Naive thymus-derived CD4-positive, alpha-beta T cell (primary cell): ENCODE results near the gene CXCR6. TPM values are rescaled to one million over a fixed set of nuclear protein-coding genes. Genes with fewer than 3 reads are reported as not detected.

ENCODE experiments used
- ATAC-seq: fragments of 150-1000 bp; cut with Tn5 transposase; 2 replicates; pipeline ENCODE4 v1.10.0; 2021; ENCODE audit warnings: mild to moderate bottlenecking, moderate library complexity
- CTCF ChIA-PET: fragments of 350-600 bp; sonication (Branson Sonifier 250); formaldehyde crosslinking; loops from one replicate; lab custom pipeline; 2021; ENCODE audit warnings: antibody characterized with exemption; lab: Charles Lee
- POLR2A ChIA-PET: fragments of 350-600 bp; sonication (Branson Sonifier 250); formaldehyde crosslinking; loops from one replicate; lab custom pipeline; 2021; ENCODE audit warnings: antibody characterized with exemption, inconsistent platforms; lab: Charles Lee
- DNase-seq, 9 donors: peaks; one replicate each; pipeline versions ENCODE4 v3.0.0 to v3.0.0-alpha.2; 2020 to 2022; ENCODE audit warnings: mixed read lengths in 1 of 9
- H3K27ac ChIP-seq: one replicate; pipeline ENCODE4 v1.7.0; 2013; ENCODE audit warnings: mild to moderate bottlenecking, low read depth, low read length, moderate library complexity
- H3K27me3 ChIP-seq, 2 donors: one replicate each; pipeline ENCODE4 v1.7.0; 2013; ENCODE audit warnings: low read length in 2 of 2, mild to moderate bottlenecking in 2 of 2, moderate library complexity in 2 of 2; ENCODE audit not compliant: control insufficient read depth in 2 of 2, insufficient read depth in 2 of 2
- H3K36me3 ChIP-seq, 3 experiments: 1 replicate in 2 of 3; 2 replicates in 1 of 3; pipeline ENCODE4 v1.7.0; 2013; ENCODE audit warnings: low read length in 3 of 3, mild to moderate bottlenecking in 3 of 3, moderate library complexity in 1 of 3; ENCODE audit not compliant: insufficient read depth in 3 of 3, control insufficient read depth in 2 of 3
- H3K4me1 ChIP-seq, 2 donors: one replicate each; pipeline ENCODE4 v1.7.0; 2013; ENCODE audit warnings: low read length in 2 of 2, mild to moderate bottlenecking in 2 of 2, moderate library complexity in 1 of 2; ENCODE audit not compliant: control insufficient read depth in 2 of 2, insufficient read depth in 2 of 2
- H3K4me3 ChIP-seq: 2 replicates; pipeline ENCODE4 v1.7.0; 2013; ENCODE audit warnings: mild to moderate bottlenecking, low read length
- H3K9me3 ChIP-seq, 3 experiments: 1 replicate in 2 of 3; 2 replicates in 1 of 3; pipeline ENCODE4 v1.7.0; 2013; ENCODE audit warnings: low read length in 3 of 3; ENCODE audit not compliant: control insufficient read depth in 2 of 3
- H3K27ac Mint-ChIP-seq, 9 donors: one replicate each; pipeline ENCODE4 v1.8.0; 2020 to 2022; ENCODE audit warnings: mixed read lengths in 9 of 9, mild to moderate bottlenecking in 8 of 9, moderate library complexity in 5 of 9, inconsistent platforms in 2 of 9
- H3K27me3 Mint-ChIP-seq, 5 donors: one replicate each; pipeline ENCODE4 v1.8.0; 2021 to 2022; ENCODE audit warnings: mixed read lengths in 5 of 5, mild to moderate bottlenecking in 1 of 5
- H3K36me3 Mint-ChIP-seq, 5 donors: one replicate each; pipeline ENCODE4 v1.8.0; 2020 to 2022; ENCODE audit warnings: mixed read lengths in 5 of 5, mild to moderate bottlenecking in 3 of 5, inconsistent platforms in 1 of 5
- H3K4me1 Mint-ChIP-seq, 7 donors: one replicate each; pipeline ENCODE4 v1.8.0; 2020 to 2022; ENCODE audit warnings: mixed read lengths in 7 of 7, mild to moderate bottlenecking in 3 of 7, inconsistent platforms in 1 of 7
- H3K4me3 Mint-ChIP-seq, 10 donors: one replicate each; pipeline ENCODE4 v1.8.0; 2020 to 2022; ENCODE audit warnings: mild to moderate bottlenecking in 10 of 10, mixed read lengths in 10 of 10, moderate library complexity in 6 of 10, inconsistent platforms in 2 of 10
- H3K9me3 Mint-ChIP-seq, 11 donors: one replicate each; pipeline ENCODE4 v1.8.0; 2020 to 2022; ENCODE audit warnings: mixed read lengths in 11 of 11, mild to moderate bottlenecking in 4 of 11, inconsistent platforms in 1 of 11, moderate library complexity in 1 of 11
- intact Hi-C, 2 donors: fragments of 100-400 bp; cut with micrococcal nuclease; formaldehyde crosslinking; loops; one replicate each; pipeline ENCODE4 v1.15.1; 2023
- polyA plus RNA-seq, 2 donors: library from polyadenylated mRNA; unstranded; fragments of 300-500 nt; fragmentation: Illumina TruSeq; gene quantifications; one replicate each; pipeline ENCODE4 v1.2.3, GENCODE V29; 2021
- total RNA-seq, 6 experiments: library from RNA in 5 of 6; stranded (reverse) in 5 of 6; gene quantifications; 1 replicate in 5 of 6; 2 replicates in 1 of 6; pipeline ENCODE4 v1.2.3 and lab custom pipeline; 2021 to 2026

CXCR6 gene
- total and polyA plus RNA-seq, 7 experiments from 2014 or later, result 0.12 to 33.7 (median 0.23) TPM; not detected in 1

GRCh38 chr3:45917146-45917898, 25.9 kb upstream of the CXCR6 start:
- ATAC-seq (no peak), DNase-seq (no peak)
- POLR2A ChIA-PET, result interaction anchor here (0.7 kb wide), 1 partner anchor 48 kb away, joined by 4 read pairs; no protein-coding TSS in a partner anchor
- Histone ChIP-seq H3K27ac (no peak overlapping the region), H3K4me3 (no peak overlapping the region), H3K27me3 (no peaks in the 10 kb centered on the region), H3K36me3 (peaks cover 0 to 34% (median 3%) of the 10 kb centered on the region in 3 experiments), H3K4me1 (peaks cover 24 to 28% of the 10 kb centered on the region in 2 donors), H3K9me3 (no peaks in the 10 kb centered on the region)
- Mint-ChIP-seq H3K4me3 (no peak overlapping the region), H3K36me3 (peaks cover 6 to 23% (median 6%) of the 10 kb centered on the region in 5 donors), H3K4me1 (peaks cover 20 to 48% (median 31%) of the 10 kb centered on the region in 7 donors), H3K27me3 (peaks cover 0 to 30% (median 0%) of the 10 kb centered on the region in 5 donors), H3K27ac (peak overlapping the region in 1 of 9 donors; percentile 38), H3K9me3 (no peaks in the 10 kb centered on the region)
- CTCF ChIA-PET, result interaction anchor here (0.7 kb wide), 1 partner anchor 20 kb away, joined by 3 read pairs; no protein-coding TSS in a partner anchor
- intact Hi-C loops, result loop anchor here (2.0 to 5.0 kb wide), 2 partner anchors 47 to 75 kb away; partner anchors contain the start of gene LZTFL1 (in 2 of the 2)

GRCh38 chr3:45921158-45922038, 21.9 kb upstream of the CXCR6 start:
- H3K27me3 Mint-ChIP-seq, result no peaks in the 10 kb centered on the region
- no peak overlapping the region for H3K4me3 ChIP-seq
- H3K27ac Mint-ChIP-seq, result peak overlapping the region in 8 of 9 donors; percentile 16 to 87 (median 73)
- POLR2A ChIA-PET, result interaction anchor here (0.7 kb wide), 1 partner anchor 164 kb away, joined by 6 read pairs; no protein-coding TSS in a partner anchor
- H3K36me3 ChIP-seq, result peaks cover 0 to 53% (median 20%) of the 10 kb centered on the region in 3 experiments
- no peak overlapping the region for H3K27ac ChIP-seq
- intact Hi-C loops, result no loop called here
- peaks cover 3 to 35% (median 21%) of the 10 kb centered on the region in 7 donors for H3K4me1 Mint-ChIP-seq
- ATAC-seq (no peak), DNase-seq (no peak)
- H3K36me3 Mint-ChIP-seq, result peaks cover 6 to 47% (median 25%) of the 10 kb centered on the region in 5 donors
- CTCF ChIA-PET, result interaction anchor here (1.1 kb wide), 1 partner anchor 159 kb away, joined by 3 read pairs; no protein-coding TSS in a partner anchor
- H3K4me1 ChIP-seq, result peaks cover 5 to 14% of the 10 kb centered on the region in 2 donors
- H3K9me3 Mint-ChIP-seq, result no peaks in the 10 kb centered on the region
- no peaks in the 10 kb centered on the region for H3K27me3 ChIP-seq
- no peaks in the 10 kb centered on the region for H3K9me3 ChIP-seq
- peak overlapping the region in 8 of 10 donors; percentile 0 to 72 (median 40) for H3K4me3 Mint-ChIP-seq

GRCh38 chr3:45922039-45922326, 21.3 kb upstream of the CXCR6 start:
- Mint-ChIP-seq H3K27ac (peak overlapping the region in 7 of 9 donors; percentile 35 to 87 (median 71)), H3K4me3 (peak overlapping the region in 6 of 10 donors; percentile 0 to 51 (median 40)), H3K4me1 (peaks cover 2 to 31% (median 19%) of the 10 kb centered on the region in 7 donors), H3K9me3 (no peaks in the 10 kb centered on the region), H3K36me3 (peaks cover 6 to 53% (median 30%) of the 10 kb centered on the region in 5 donors), H3K27me3 (no peaks in the 10 kb centered on the region)
- Histone ChIP-seq H3K4me1 (peaks cover 0 to 13% of the 10 kb centered on the region in 2 donors), H3K9me3 (no peaks in the 10 kb centered on the region), H3K4me3 (no peak overlapping the region), H3K27me3 (no peaks in the 10 kb centered on the region), H3K27ac (no peak overlapping the region), H3K36me3 (peaks cover 0 to 53% (median 20%) of the 10 kb centered on the region in 3 experiments)
- POLR2A ChIA-PET, result no interaction called here
- no peak for ATAC-seq
- CTCF ChIA-PET, result interaction anchor here (1.1 kb wide), 1 partner anchor 158 kb away, joined by 3 read pairs; no protein-coding TSS in a partner anchor
- DNase-seq, result no peak
- intact Hi-C loops, result no loop called here

GRCh38 chr3:45922950-45923590, 20.2 kb upstream of the CXCR6 start:
- DNase-seq, result no peak
- Histone ChIP-seq H3K27me3 (no peaks in the 10 kb centered on the region), H3K4me1 (peaks cover 0 to 13% of the 10 kb centered on the region in 2 donors), H3K27ac (no peak overlapping the region), H3K4me3 (no peak overlapping the region), H3K36me3 (peaks cover 3 to 53% (median 21%) of the 10 kb centered on the region in 3 experiments), H3K9me3 (no peaks in the 10 kb centered on the region)
- Mint-ChIP-seq H3K4me3 (peak overlapping the region in 1 of 10 donors; percentile 41), H3K4me1 (peaks cover 2 to 30% (median 18%) of the 10 kb centered on the region in 7 donors), H3K9me3 (no peaks in the 10 kb centered on the region), H3K36me3 (peaks cover 6 to 63% (median 39%) of the 10 kb centered on the region in 5 donors), H3K27ac (peak overlapping the region in 2 of 9 donors; percentile 32 to 60), H3K27me3 (no peaks in the 10 kb centered on the region)
- intact Hi-C loops, result no loop called here
- ATAC-seq, result no peak
- POLR2A ChIA-PET, result no interaction called here
- CTCF ChIA-PET, result interaction anchor here (0.5 kb wide), 1 partner anchor 33 kb away, joined by 5 read pairs; no protein-coding TSS in a partner anchor

- intact Hi-C loops, result no loop called here
- H3K36me3 ChIP-seq, result peaks cover 3 to 56% (median 24%) of the 10 kb centered on the region in 3 experiments
- Mint-ChIP-seq H3K9me3 (no peaks in the 10 kb centered on the region), H3K4me3 (no peak overlapping the region), H3K4me1 (peaks cover 3 to 32% (median 20%) of the 10 kb centered on the region in 7 donors), H3K27ac (peak overlapping the region in 2 of 9 donors; percentile 32 to 43), H3K36me3 (peaks cover 6 to 65% (median 41%) of the 10 kb centered on the region in 5 donors), H3K27me3 (no peaks in the 10 kb centered on the region)
- CTCF ChIA-PET, result no interaction called here
- H3K27ac ChIP-seq, result no peak overlapping the region
- peaks cover 0 to 13% of the 10 kb centered on the region in 2 donors for H3K4me1 ChIP-seq
- ATAC-seq (no peak), DNase-seq (no peak)
- POLR2A ChIA-PET, result no interaction called here
- H3K9me3 ChIP-seq, result no peaks in the 10 kb centered on the region
- H3K27me3 ChIP-seq, result no peaks in the 10 kb centered on the region
- no peak overlapping the region for H3K4me3 ChIP-seq
These were observed 19.5 kb upstream of the CXCR6 start for GRCh38 chr3:45923755-45924154.
